Vagina (tissue), 2 donors: ENCODE measurements around the gene ITM2C. TPM values are rescaled to one million over a fixed set of nuclear protein-coding genes. Genes with fewer than 3 reads are reported as not detected.

Experiments
- DNase-seq, 2 donors: peaks; one replicate each; pipeline ENCODE4 v3.0.0-alpha.2; 2017; ENCODE audit errors: extremely low spot score in 2 of 2
- H3K27ac ChIP-seq: fragments of 200-600 bp; sonication (generic); one replicate; pipeline ENCODE4 v1.5.1; 2019
- H3K27me3 ChIP-seq: fragments of 200-600 bp; sonication (generic); one replicate; pipeline ENCODE4 v1.5.1; 2019
- H3K36me3 ChIP-seq, 2 donors: fragments of 200-600 bp; sonication (generic); one replicate each; pipeline ENCODE4 v1.5.1; 2017 to 2019
- H3K4me1 ChIP-seq: fragments of 200-600 bp; sonication (generic); one replicate; pipeline ENCODE4 v1.5.1; 2019
- H3K4me3 ChIP-seq, 2 donors: fragments of 200-600 bp; sonication (generic); 1 replicate in 1 of 2; 2 replicates in 1 of 2; pipeline ENCODE4 v1.5.1; 2016 to 2019
- H3K9me3 ChIP-seq: fragments of 200-600 bp; sonication (generic); one replicate; pipeline ENCODE4 v1.5.1; 2019
- CTCF ChIP-seq, 3 experiments: fragments of 450-650 bp in 2 of 3; fragments of 200-600 bp in 1 of 3; sonication (generic) in 1 of 3; IDR thresholded peaks; one replicate each; pipeline ENCODE4 v1.5.1; 2017 to 2019; ENCODE audit warnings: antibody characterized with exemption in 3 of 3, mild to moderate bottlenecking in 2 of 3, moderate library complexity in 2 of 3
- POLR2A ChIP-seq, 2 donors: fragments of 450-650 bp; IDR thresholded peaks; one replicate each; pipeline ENCODE4 v1.6.1; 2017; ENCODE audit warnings: antibody characterized with exemption in 2 of 2, mild to moderate bottlenecking in 2 of 2, moderate library complexity in 2 of 2
- POLR2AphosphoS5 ChIP-seq, 2 donors: sonication (generic); formaldehyde crosslinking; IDR thresholded peaks; one replicate each; pipeline ENCODE4 v1.9.0; 2017; ENCODE audit warnings: antibody characterized with exemption in 2 of 2, mild to moderate bottlenecking in 2 of 2, low read depth in 1 of 2; ENCODE audit not compliant: insufficient read depth in 1 of 2
- intact Hi-C: fragments of 100-400 bp; cut with DNase I; formaldehyde crosslinking; loops from one replicate; pipeline ENCODE4 v1.15.1; 2023
- total RNA-seq: library from RNA; depleted of rRNA; stranded (reverse); fragments of >200 nt; gene quantifications from one replicate; pipeline ENCODE4 v1.2.3, GENCODE V29; 2016

The ITM2C gene
- total RNA-seq: 86.2 TPM

GRCh38 chr2:230864605-230865306 lies at the start of gene ITM2C:
TSS of gene ITM2C (plus strand) at chr2:230864942. CDS start at chr2:230865026, 84 bp downstream.
- H3K4me3 ChIP-seq: peak within 1 kb of the TSS; percentile 68 to 84
- DNase-seq: no peak
- H3K27me3 ChIP-seq: no peaks in the 10 kb centered on the region
- H3K27ac ChIP-seq: peak within 1 kb of the TSS; percentile 67
- peaks cover 55% of the 10 kb centered on the region for H3K4me1 ChIP-seq
- TF ChIP-seq POLR2A (IDR thresholded peaks at IDR 0.05) (no peak), CTCF (IDR thresholded peaks at IDR 0.05) (peak in 1 of 3 experiments; percentile 24), POLR2AphosphoS5 (IDR thresholded peaks at IDR 0.05; ENCODE audit: insufficient read depth in 1 of 2, low read depth in 1 of 2) (peak in 1 of 2 donors; percentile 78)
- no peaks in the 10 kb centered on the region for H3K36me3 ChIP-seq
- H3K9me3 ChIP-seq: no peaks in the 10 kb centered on the region
- intact Hi-C loops: no loop called here

- no peaks in the 10 kb centered on the region for H3K4me1 ChIP-seq
- H3K27me3 ChIP-seq: no peaks in the 10 kb centered on the region
- intact Hi-C loops: no loop called here
- H3K9me3 ChIP-seq: no peaks in the 10 kb centered on the region
- no peak for TF ChIP-seq CTCF (IDR thresholded peaks at IDR 0.05)
- TF ChIP-seq POLR2AphosphoS5 (IDR thresholded peaks at IDR 0.05; ENCODE audit: insufficient read depth in 1 of 2, low read depth in 1 of 2): no peak
- TF ChIP-seq POLR2A (IDR thresholded peaks at IDR 0.05): no peak
- no peak overlapping the region for H3K4me3 ChIP-seq
- peaks cover 0 to 50% of the 10 kb centered on the region in 2 donors for H3K36me3 ChIP-seq
- no peak overlapping the region for H3K27ac ChIP-seq
- DNase-seq: no peak
Observed at GRCh38 chr2:230815088-230815487, 49.7 kb upstream of the ITM2C start.

GRCh38 chr2:230816735-230817134 lies 48.0 kb upstream of the ITM2C start:
- no peak for DNase-seq
- TF ChIP-seq CTCF (IDR thresholded peaks at IDR 0.05) (no peak), POLR2AphosphoS5 (IDR thresholded peaks at IDR 0.05; ENCODE audit: insufficient read depth in 1 of 2, low read depth in 1 of 2) (no peak), POLR2A (IDR thresholded peaks at IDR 0.05) (no peak)
- Histone ChIP-seq H3K4me1 (no peaks in the 10 kb centered on the region), H3K36me3 (peaks cover 0 to 44% of the 10 kb centered on the region in 2 donors), H3K27ac (no peak overlapping the region), H3K4me3 (no peak overlapping the region), H3K9me3 (no peaks in the 10 kb centered on the region), H3K27me3 (no peaks in the 10 kb centered on the region)
- intact Hi-C loops: no loop called here

- no peak for TF ChIP-seq CTCF (IDR thresholded peaks at IDR 0.05)
- TF ChIP-seq POLR2AphosphoS5 (IDR thresholded peaks at IDR 0.05; ENCODE audit: insufficient read depth in 1 of 2, low read depth in 1 of 2): no peak
- no peak for TF ChIP-seq POLR2A (IDR thresholded peaks at IDR 0.05)
- intact Hi-C loops: no loop called here
- no peaks in the 10 kb centered on the region for H3K9me3 ChIP-seq
Observed at GRCh38 chr2:230819433-230819832, 45.3 kb upstream of the ITM2C start.

More at GRCh38 chr2:230819433-230819832, 45.3 kb upstream of the ITM2C start:
- no peak for DNase-seq
- peaks cover 5% of the 10 kb centered on the region for H3K4me1 ChIP-seq
- no peak overlapping the region for H3K27ac ChIP-seq
- no peak overlapping the region for H3K4me3 ChIP-seq
- H3K36me3 ChIP-seq: peaks cover 0 to 31% of the 10 kb centered on the region in 2 donors
- H3K27me3 ChIP-seq: no peaks in the 10 kb centered on the region
